GM18868 (cell line): ENCODE data around the gene AMFR.

ENCODE experiments used
- ATAC-seq: cut with Tn5 transposase; IDR thresholded peaks from one replicate; pipeline ENCODE4 v1.9.1; 2021; ENCODE audit warnings: mild to moderate bottlenecking, moderate library complexity; ENCODE audit not compliant: unreplicated experiment

Gene AMFR

GRCh38 chr16:56349086-56349415, 76.3 kb downstream of the AMFR start:
- no peak for ATAC-seq

GRCh38 chr16:56348168-56349085, 76.9 kb downstream of the AMFR start:
- ATAC-seq = no peak

- no peak for ATAC-seq
Observed at GRCh38 chr16:56347670-56348069, 77.7 kb downstream of the AMFR start.

- no peak for ATAC-seq
Observed at GRCh38 chr16:56347166-56347565, 78.2 kb downstream of the AMFR start.

- ATAC-seq = no peak
Observed at GRCh38 chr16:56346131-56346890, 79.0 kb downstream of the AMFR start.

- ATAC-seq = no peak
Observed at GRCh38 chr16:56345406-56346050, 79.8 kb downstream of the AMFR start.

GRCh38 chr16:56344518-56345405, 80.6 kb downstream of the AMFR start:
- ATAC-seq = no peak

GRCh38 chr16:56343661-56344517, 81.5 kb downstream of the AMFR start:
- ATAC-seq = no peak

GRCh38 chr16:56341656-56342399, 83.5 kb downstream of the AMFR start:
- no peak for ATAC-seq

- ATAC-seq = no peak
Observed at GRCh38 chr16:56340864-56341365, 84.4 kb downstream of the AMFR start.

GRCh38 chr16:56340416-56340815, 84.9 kb downstream of the AMFR start:
- no peak for ATAC-seq

- ATAC-seq = no peak
Observed at GRCh38 chr16:56339431-56340195, 85.7 kb downstream of the AMFR start.

GRCh38 chr16:56338566-56339318, 86.6 kb downstream of the AMFR start:
- ATAC-seq = no peak

GRCh38 chr16:56337858-56338325, 87.5 kb downstream of the AMFR start:
- ATAC-seq = no peak

GRCh38 chr16:56337131-56337857, 88.1 kb downstream of the AMFR start:
- no peak for ATAC-seq

- ATAC-seq = no peak
Observed at GRCh38 chr16:56336711-56337110, 88.6 kb downstream of the AMFR start.
